ENCODE measurements around the gene NAA40.

Gene NAA40

GRCh38 chr11:63892228-63892627 is 46.6 kb upstream of the NAA40 start:
- H4K20me1 ChIP-seq (ENCODE audit: insufficient read depth, low read length, poor library complexity, severe bottlenecking), result peaks cover 37% of the 10 kb centered on the region

GRCh38 chr11:63893355-63893754 is 45.4 kb upstream of the NAA40 start:
- H3K9ac ChIP-seq (ENCODE audit: low read depth, low read length, poor library complexity, severe bottlenecking), result no peak overlapping the region
- peaks cover 61% of the 10 kb centered on the region for H3K79me2 ChIP-seq (ENCODE audit: insufficient read depth, low read length)
- H2AFZ ChIP-seq (ENCODE audit: low read length), result no peak overlapping the region
- no peak for TF ChIP-seq EZH2phosphoT487 (IDR thresholded peaks at IDR 0.05; ENCODE audit: borderline replicate concordance)
- TF ChIP-seq CTCF (conservative IDR thresholded peaks at IDR 0.05; ENCODE audit: low read length), result no peak
- no peaks in the 10 kb centered on the region for H3K9me3 ChIP-seq (ENCODE audit: insufficient read depth, low read depth, low read length)
- H3F3A ChIP-seq (ENCODE audit: low read depth), result no peaks in the 10 kb centered on the region
- no peak overlapping the region for H3K4me3 ChIP-seq (ENCODE audit: low read length, poor library complexity, severe bottlenecking)
- H3K9me2 ChIP-seq (replicated peaks; ENCODE audit: low read depth, low read length), result no peaks in the 10 kb centered on the region
- H3K4me2 ChIP-seq (ENCODE audit: low read depth, low read length, poor library complexity, severe bottlenecking), result no peak overlapping the region
- H4K20me1 ChIP-seq (ENCODE audit: insufficient read depth, low read length, poor library complexity, severe bottlenecking), result peaks cover 37% of the 10 kb centered on the region
- peaks cover 41% of the 10 kb centered on the region; the same call in 1 of the 2 replicates for H3K36me3 ChIP-seq (ENCODE audit: insufficient read depth, low read length)
- H3K27me3 ChIP-seq (ENCODE audit: insufficient read depth, low read length, poor library complexity, severe bottlenecking), result no peaks in the 10 kb centered on the region
- H3K4me1 ChIP-seq (ENCODE audit: insufficient read depth, low read length, poor library complexity, severe bottlenecking), result peaks cover 6% of the 10 kb centered on the region

More at GRCh38 chr11:63892228-63892627, 46.6 kb upstream of the NAA40 start:
- Histone ChIP-seq H2AFZ (ENCODE audit: low read length) (no peak overlapping the region), H3K79me2 (ENCODE audit: insufficient read depth, low read length) (peaks cover 71% of the 10 kb centered on the region), H3K9ac (ENCODE audit: low read depth, low read length, poor library complexity, severe bottlenecking) (no peak overlapping the region), H3K9me2 (replicated peaks; ENCODE audit: low read depth, low read length) (no peaks in the 10 kb centered on the region), H3F3A (ENCODE audit: low read depth) (no peaks in the 10 kb centered on the region), H3K9me3 (ENCODE audit: insufficient read depth, low read depth, low read length) (no peaks in the 10 kb centered on the region), H3K4me1 (ENCODE audit: insufficient read depth, low read length, poor library complexity, severe bottlenecking) (peaks cover 15% of the 10 kb centered on the region), H3K4me2 (ENCODE audit: low read depth, low read length, poor library complexity, severe bottlenecking) (no peak overlapping the region), H3K36me3 (ENCODE audit: insufficient read depth, low read length) (peaks cover 30% of the 10 kb centered on the region; the same call in 1 of the 2 replicates), H3K4me3 (ENCODE audit: low read length, poor library complexity, severe bottlenecking) (no peak overlapping the region), H3K27me3 (ENCODE audit: insufficient read depth, low read length, poor library complexity, severe bottlenecking) (no peaks in the 10 kb centered on the region)
- TF ChIP-seq EZH2phosphoT487 (IDR thresholded peaks at IDR 0.05; ENCODE audit: borderline replicate concordance) (no peak), CTCF (conservative IDR thresholded peaks at IDR 0.05; ENCODE audit: low read length) (no peak)

GRCh38 chr11:63896071-63896470 is 42.7 kb upstream of the NAA40 start:
- no peaks in the 10 kb centered on the region for H3K4me1 ChIP-seq (ENCODE audit: insufficient read depth, low read length, poor library complexity, severe bottlenecking)
- no peaks in the 10 kb centered on the region for H3K27me3 ChIP-seq (ENCODE audit: insufficient read depth, low read length, poor library complexity, severe bottlenecking)
- H3K4me2 ChIP-seq (ENCODE audit: low read depth, low read length, poor library complexity, severe bottlenecking), result no peak overlapping the region
- H4K20me1 ChIP-seq (ENCODE audit: insufficient read depth, low read length, poor library complexity, severe bottlenecking), result peaks cover 16% of the 10 kb centered on the region
- H3K9ac ChIP-seq (ENCODE audit: low read depth, low read length, poor library complexity, severe bottlenecking), result no peak overlapping the region
- no peak overlapping the region for H3K4me3 ChIP-seq (ENCODE audit: low read length, poor library complexity, severe bottlenecking)
- H3K9me2 ChIP-seq (replicated peaks; ENCODE audit: low read depth, low read length), result no peaks in the 10 kb centered on the region
- H3K36me3 ChIP-seq (ENCODE audit: insufficient read depth, low read length), result peaks cover 68% of the 10 kb centered on the region; the same call in 1 of the 2 replicates
- H3K79me2 ChIP-seq (ENCODE audit: insufficient read depth, low read length), result peaks cover 34% of the 10 kb centered on the region
- TF ChIP-seq EZH2phosphoT487 (IDR thresholded peaks at IDR 0.05; ENCODE audit: borderline replicate concordance) (no peak), CTCF (conservative IDR thresholded peaks at IDR 0.05; ENCODE audit: low read length) (no peak)
- no peak overlapping the region for H2AFZ ChIP-seq (ENCODE audit: low read length)
- H3K9me3 ChIP-seq (ENCODE audit: insufficient read depth, low read depth, low read length), result no peaks in the 10 kb centered on the region
- no peaks in the 10 kb centered on the region for H3F3A ChIP-seq (ENCODE audit: low read depth)
